ENCODE results near the gene COL27A1.

Gene COL27A1

GRCh38 chr9:114247491-114247890 lies 92.2 kb downstream of the COL27A1 start:
- no peak overlapping the region for H3K4me3 ChIP-seq (ENCODE audit: low read depth, low read length)
- TF ChIP-seq MAX (IDR thresholded peaks at IDR 0.05; ENCODE audit: low read depth, low read length) (no peak), POLR2A (IDR thresholded peaks at IDR 0.05; ENCODE audit: extremely low read depth, insufficient read length) (no peak), MYC (IDR thresholded peaks at IDR 0.05; ENCODE audit: low read depth, low read length) (no peak)
- TF ChIP-seq, protein P1, sequence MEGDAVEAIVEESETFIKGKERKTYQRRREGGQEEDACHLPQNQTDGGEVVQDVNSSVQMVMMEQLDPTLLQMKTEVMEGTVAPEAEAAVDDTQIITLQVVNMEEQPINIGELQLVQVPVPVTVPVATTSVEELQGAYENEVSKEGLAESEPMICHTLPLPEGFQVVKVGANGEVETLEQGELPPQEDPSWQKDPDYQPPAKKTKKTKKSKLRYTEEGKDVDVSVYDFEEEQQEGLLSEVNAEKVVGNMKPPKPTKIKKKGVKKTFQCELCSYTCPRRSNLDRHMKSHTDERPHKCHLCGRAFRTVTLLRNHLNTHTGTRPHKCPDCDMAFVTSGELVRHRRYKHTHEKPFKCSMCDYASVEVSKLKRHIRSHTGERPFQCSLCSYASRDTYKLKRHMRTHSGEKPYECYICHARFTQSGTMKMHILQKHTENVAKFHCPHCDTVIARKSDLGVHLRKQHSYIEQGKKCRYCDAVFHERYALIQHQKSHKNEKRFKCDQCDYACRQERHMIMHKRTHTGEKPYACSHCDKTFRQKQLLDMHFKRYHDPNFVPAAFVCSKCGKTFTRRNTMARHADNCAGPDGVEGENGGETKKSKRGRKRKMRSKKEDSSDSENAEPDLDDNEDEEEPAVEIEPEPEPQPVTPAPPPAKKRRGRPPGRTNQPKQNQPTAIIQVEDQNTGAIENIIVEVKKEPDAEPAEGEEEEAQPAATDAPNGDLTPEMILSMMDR (IDR thresholded peaks at IDR 0.05; ENCODE audit: low read depth, low read length), result no peak
- no peak for DNase-seq (ENCODE audit: low read depth)

DNA sequence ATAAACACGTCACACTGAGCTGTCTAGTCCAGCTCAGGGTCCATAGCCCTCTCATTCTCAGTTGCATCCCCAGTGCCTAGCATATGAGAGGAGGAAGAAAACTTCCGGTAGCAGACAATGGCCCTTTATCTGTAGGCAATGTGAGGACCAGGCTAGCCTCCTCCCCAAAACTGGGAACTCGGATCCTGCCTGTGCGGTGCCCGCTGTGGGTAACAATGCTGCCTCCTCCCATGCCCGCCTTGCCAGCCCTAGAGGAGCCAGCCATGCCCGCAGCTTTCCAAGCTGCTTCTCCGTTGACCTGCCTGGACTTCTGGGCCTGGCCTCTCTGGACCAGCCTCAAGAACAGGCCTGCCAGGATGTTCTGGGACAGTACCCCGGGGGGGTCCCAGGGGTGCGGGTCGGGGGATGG lies 93.0 kb downstream of the COL27A1 start:
- H3K4me3 ChIP-seq (ENCODE audit: low read depth, low read length), result no peak overlapping the region
- TF ChIP-seq POLR2A (IDR thresholded peaks at IDR 0.05; ENCODE audit: extremely low read depth, insufficient read length) (no peak), MAX (IDR thresholded peaks at IDR 0.05; ENCODE audit: low read depth, low read length) (no peak), MYC (IDR thresholded peaks at IDR 0.05; ENCODE audit: low read depth, low read length) (no peak)
- TF ChIP-seq, protein P1 (IDR thresholded peaks at IDR 0.05; ENCODE audit: low read depth, low read length), result no peak
- DNase-seq (ENCODE audit: low read depth), result no peak

DNA sequence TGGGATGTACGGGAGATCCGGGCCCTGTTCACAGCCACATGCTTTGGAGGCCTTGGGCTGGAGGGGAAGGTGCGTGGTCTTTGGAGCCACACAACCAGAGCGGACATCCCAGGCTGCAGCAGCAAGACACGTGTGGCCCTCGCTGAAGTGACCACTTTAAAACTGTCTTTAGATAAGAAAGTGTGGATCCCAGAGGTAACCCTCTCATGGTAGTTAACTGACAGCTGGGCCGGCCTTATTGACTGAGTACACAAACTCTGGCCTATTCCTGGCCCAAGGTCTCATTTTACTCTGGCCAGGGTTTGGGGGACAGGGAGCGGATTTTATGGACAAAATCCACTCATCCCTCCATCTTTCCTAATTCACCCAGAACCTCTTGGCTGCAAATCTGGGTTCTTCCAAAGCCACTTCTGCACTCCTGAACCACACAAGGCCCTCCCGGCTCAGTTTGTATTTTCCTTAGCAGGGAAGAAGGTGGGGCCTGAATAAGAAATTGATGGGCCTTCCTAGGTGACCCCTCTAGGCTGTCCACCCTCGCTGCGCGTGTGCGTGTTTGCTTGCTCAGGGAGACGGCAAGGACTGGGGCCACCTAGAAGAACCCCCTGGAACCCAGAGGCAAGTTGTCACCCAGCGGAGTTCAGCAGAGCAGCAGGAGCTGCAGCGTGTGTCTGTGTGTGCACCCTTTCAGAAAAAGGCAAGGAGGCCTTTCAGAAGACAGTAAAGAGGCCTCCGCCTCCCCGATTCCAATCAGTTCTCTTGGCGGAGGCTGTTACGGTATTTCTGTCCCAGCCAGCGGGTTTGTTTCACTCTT lies 94.3 kb downstream of the COL27A1 start:
- TF ChIP-seq, protein P1 (IDR thresholded peaks at IDR 0.05; ENCODE audit: low read depth, low read length), result no peak
- TF ChIP-seq MAX (IDR thresholded peaks at IDR 0.05; ENCODE audit: low read depth, low read length), result no peak
- TF ChIP-seq POLR2A (IDR thresholded peaks at IDR 0.05; ENCODE audit: extremely low read depth, insufficient read length), result no peak
- no peak for TF ChIP-seq MYC (IDR thresholded peaks at IDR 0.05; ENCODE audit: low read depth, low read length)
- H3K4me3 ChIP-seq (ENCODE audit: low read depth, low read length), result no peak overlapping the region
- DNase-seq (ENCODE audit: low read depth), result no peak

GRCh38 chr9:114250235-114250568 lies 94.9 kb downstream of the COL27A1 start:
- no peak for DNase-seq (ENCODE audit: low read depth)
- no peak overlapping the region for H3K4me3 ChIP-seq (ENCODE audit: low read depth, low read length)
- TF ChIP-seq MAX (IDR thresholded peaks at IDR 0.05; ENCODE audit: low read depth, low read length) (no peak), POLR2A (IDR thresholded peaks at IDR 0.05; ENCODE audit: extremely low read depth, insufficient read length) (no peak), MYC (IDR thresholded peaks at IDR 0.05; ENCODE audit: low read depth, low read length) (no peak)
- TF ChIP-seq, protein P1 (IDR thresholded peaks at IDR 0.05; ENCODE audit: low read depth, low read length), result no peak

DNA sequence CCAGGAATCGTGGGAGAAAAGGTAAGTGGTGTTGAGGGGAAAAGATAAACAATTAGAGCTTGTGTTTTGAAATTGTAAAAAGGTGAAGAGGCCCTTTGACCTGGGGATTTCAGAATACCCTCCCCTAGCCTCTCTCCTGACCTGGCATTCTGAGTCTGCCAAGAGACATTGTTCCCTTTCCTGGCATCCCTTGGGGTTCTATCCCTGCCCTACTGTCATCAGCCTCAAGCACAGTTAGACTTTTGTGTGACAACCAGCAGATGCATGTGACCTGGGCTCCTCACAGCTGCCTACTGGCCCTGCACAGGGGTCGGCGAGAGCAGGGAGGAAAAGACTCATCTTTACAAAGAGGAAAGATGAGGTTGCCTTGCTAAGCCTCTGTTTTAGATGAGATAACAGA lies 95.3 kb downstream of the COL27A1 start:
- no peak for TF ChIP-seq MYC (IDR thresholded peaks at IDR 0.05; ENCODE audit: low read depth, low read length)
- no peak for TF ChIP-seq POLR2A (IDR thresholded peaks at IDR 0.05; ENCODE audit: extremely low read depth, insufficient read length)
- TF ChIP-seq, protein P1 (IDR thresholded peaks at IDR 0.05; ENCODE audit: low read depth, low read length), result no peak
- no peak for TF ChIP-seq MAX (IDR thresholded peaks at IDR 0.05; ENCODE audit: low read depth, low read length)
- DNase-seq (ENCODE audit: low read depth), result no peak
- no peak overlapping the region for H3K4me3 ChIP-seq (ENCODE audit: low read depth, low read length)

Data from NB4 (cell line).